Lung (tissue), 12 donors: ENCODE measurements around the gene ZKSCAN8. TPM values are rescaled to one million over a fixed set of nuclear protein-coding genes. Genes with fewer than 3 reads are reported as not detected.

Experiments
- ATAC-seq: fragments of 200-7000 bp; cut with Tn5 transposase; one replicate; pipeline ENCODE4 v1.9.1; 2020; ENCODE audit warnings: moderate number of reproducible peaks; ENCODE audit not compliant: insufficient read depth, low FRiP score
- DNase-seq, 3 donors: peaks; one replicate each; pipeline ENCODE4 v3.0.0-alpha.2; 2013 to 2017
- H3K27ac ChIP-seq, 2 donors: one replicate each; pipeline ENCODE4 v1.5.1; 2013; ENCODE audit warnings: mild to moderate bottlenecking in 2 of 2, moderate library complexity in 2 of 2, control low read depth in 1 of 2, inconsistent platforms in 1 of 2, low read depth in 1 of 2, low read length in 1 of 2
- H3K27me3 ChIP-seq, 3 donors: one replicate each; pipeline ENCODE4 v1.5.1; 2013; ENCODE audit warnings: low read length in 2 of 3; ENCODE audit not compliant: control insufficient read depth in 3 of 3, insufficient read depth in 3 of 3
- H3K36me3 ChIP-seq, 4 donors: one replicate each; pipeline ENCODE4 v1.5.1; 2013; ENCODE audit warnings: low read length in 4 of 4, mild to moderate bottlenecking in 1 of 4, moderate library complexity in 1 of 4; ENCODE audit not compliant: control insufficient read depth in 4 of 4, insufficient read depth in 4 of 4
- H3K4me1 ChIP-seq, 5 donors: one replicate each; pipeline ENCODE4 v1.5.1; 2013; ENCODE audit warnings: low read length in 5 of 5, mild to moderate bottlenecking in 2 of 5, moderate library complexity in 1 of 5; ENCODE audit not compliant: control insufficient read depth in 5 of 5, insufficient read depth in 5 of 5
- H3K4me3 ChIP-seq: one replicate; pipeline ENCODE4 v1.5.1; 2013; ENCODE audit warnings: mild to moderate bottlenecking, control low read depth, moderate library complexity
- H3K9ac ChIP-seq, 2 donors: one replicate each; pipeline ENCODE4 v1.5.1; 2013; ENCODE audit warnings: low read length in 2 of 2, control low read depth in 1 of 2; ENCODE audit not compliant: insufficient read depth in 1 of 2
- H3K9me3 ChIP-seq, 4 donors: one replicate each; pipeline ENCODE4 v1.5.1; 2013; ENCODE audit warnings: low read length in 3 of 4, mild to moderate bottlenecking in 1 of 4, moderate library complexity in 1 of 4; ENCODE audit not compliant: control insufficient read depth in 4 of 4, insufficient read depth in 3 of 4
- WGBS, 2 donors: extraction: QIAGEN DNeasy Blood & Tissue Kit; methylation state at CpG; one replicate each; pipeline ENCODE4 v1.1.7; 2013; 5-methylcytosine and 5-hydroxymethylcytosine counted together
- polyA plus RNA-seq, 2 donors: library from polyadenylated mRNA; stranded (reverse); fragments of 200-250 nt; gene quantifications; one replicate each; pipeline ENCODE4 v1.2.1, GENCODE V29; 2013
- total RNA-seq, 2 donors: library from RNA; depleted of rRNA in 1 of 2; stranded (reverse); fragments of >200 nt in 1 of 2; gene quantifications; one replicate each; pipeline ENCODE4 v1.2.1, GENCODE V29; 2014 to 2021
- TF ChIP-seq, protein P1 (sequence below): IDR thresholded peaks from 2 replicates; pipeline ENCODE4 v1.5.1; 2012; ENCODE audit warnings: mild to moderate bottlenecking; ENCODE audit errors: control extremely low read depth, extremely low read depth
- donor health status: control.
- donor health status: control.
- donor health status: Bipolar disorder and iron deficiency.
- donor health status: healthy.
- donor health status: DM: yes; HTN: yes; CAD: no.

ZKSCAN8 gene
- total and polyA plus RNA-seq, 4 donors: 3.8 to 40.5 (median 8.8) TPM

GRCh38 chr6:28206928-28207509, 65.3 kb downstream of the ZKSCAN8 start:
- H3K9me3 ChIP-seq: peaks cover 0 to 19% (median 1%) of the 10 kb centered on the region in 4 donors
- no peak overlapping the region for H3K9ac ChIP-seq
- H3K36me3 ChIP-seq: no peaks in the 10 kb centered on the region
- H3K4me3 ChIP-seq: no peak overlapping the region
- peaks cover 0 to 14% (median 0%) of the 10 kb centered on the region in 5 donors for H3K4me1 ChIP-seq
- DNase-seq: peak in 2 of 3 donors; percentile 43 to 51
- WGBS, 2 donors: 9% methylated on average over 15 of the region's 15 CpGs
- H3K27me3 ChIP-seq: peaks cover 15 to 79% (median 69%) of the 10 kb centered on the region in 3 donors
- ATAC-seq: peak; percentile 41
- TF ChIP-seq, protein P1, sequence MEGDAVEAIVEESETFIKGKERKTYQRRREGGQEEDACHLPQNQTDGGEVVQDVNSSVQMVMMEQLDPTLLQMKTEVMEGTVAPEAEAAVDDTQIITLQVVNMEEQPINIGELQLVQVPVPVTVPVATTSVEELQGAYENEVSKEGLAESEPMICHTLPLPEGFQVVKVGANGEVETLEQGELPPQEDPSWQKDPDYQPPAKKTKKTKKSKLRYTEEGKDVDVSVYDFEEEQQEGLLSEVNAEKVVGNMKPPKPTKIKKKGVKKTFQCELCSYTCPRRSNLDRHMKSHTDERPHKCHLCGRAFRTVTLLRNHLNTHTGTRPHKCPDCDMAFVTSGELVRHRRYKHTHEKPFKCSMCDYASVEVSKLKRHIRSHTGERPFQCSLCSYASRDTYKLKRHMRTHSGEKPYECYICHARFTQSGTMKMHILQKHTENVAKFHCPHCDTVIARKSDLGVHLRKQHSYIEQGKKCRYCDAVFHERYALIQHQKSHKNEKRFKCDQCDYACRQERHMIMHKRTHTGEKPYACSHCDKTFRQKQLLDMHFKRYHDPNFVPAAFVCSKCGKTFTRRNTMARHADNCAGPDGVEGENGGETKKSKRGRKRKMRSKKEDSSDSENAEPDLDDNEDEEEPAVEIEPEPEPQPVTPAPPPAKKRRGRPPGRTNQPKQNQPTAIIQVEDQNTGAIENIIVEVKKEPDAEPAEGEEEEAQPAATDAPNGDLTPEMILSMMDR: no peak
- peak overlapping the region in 1 of 2 donors; percentile 53 for H3K27ac ChIP-seq

DNA sequence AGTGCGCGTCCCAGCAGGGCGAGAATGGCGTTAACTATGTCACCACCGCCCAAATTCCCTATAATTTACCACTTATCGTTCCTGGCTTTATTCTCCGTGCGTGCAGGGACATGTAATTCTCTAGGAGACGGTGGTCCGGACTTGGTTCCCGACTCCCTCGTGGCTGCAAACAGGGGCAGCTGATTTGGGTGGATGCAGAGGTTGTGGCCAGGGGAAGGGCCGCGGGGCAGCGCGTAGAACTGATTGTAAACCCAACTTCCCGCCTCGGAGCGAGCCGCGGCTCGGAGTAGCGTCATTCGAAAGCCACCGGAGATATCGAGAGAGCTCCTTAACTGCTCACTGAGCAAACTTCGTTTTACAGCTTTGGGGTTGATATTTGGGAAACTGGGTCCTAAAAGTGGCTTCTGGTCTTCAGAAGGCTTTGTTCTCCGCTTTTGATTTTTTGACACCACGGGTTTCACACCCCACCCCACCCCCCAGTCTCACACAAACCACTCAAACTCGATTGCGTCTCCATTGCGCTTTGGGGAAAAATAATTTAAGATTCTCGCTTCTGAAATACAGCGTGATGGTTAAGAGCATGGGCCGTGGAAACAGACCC, 65.9 kb downstream of the ZKSCAN8 start:
- H3K27ac ChIP-seq: peak overlapping the region in 1 of 2 donors; percentile 53
- peak; percentile 57 for ATAC-seq

GRCh38 chr6:28208111-28208659, 66.5 kb downstream of the ZKSCAN8 start:
- ATAC-seq (no peak), DNase-seq (peak; percentile 29 to 39 (median 34))
- 8 to 12% methylated on average over 23 of the region's 23 CpGs for WGBS, 2 donors
- H3K36me3 ChIP-seq: no peaks in the 10 kb centered on the region
- H3K9ac ChIP-seq: no peak overlapping the region
- TF ChIP-seq, protein P1: no peak
- no peak overlapping the region for H3K27ac ChIP-seq
- peaks cover 0 to 14% (median 0%) of the 10 kb centered on the region in 5 donors for H3K4me1 ChIP-seq
- peak overlapping the region; percentile 4 for H3K4me3 ChIP-seq
- H3K27me3 ChIP-seq: peaks cover 15 to 90% (median 78%) of the 10 kb centered on the region in 3 donors
- peaks cover 0 to 17% (median 0%) of the 10 kb centered on the region in 4 donors for H3K9me3 ChIP-seq

More for the DNA sequence above, 65.9 kb downstream of the ZKSCAN8 start:
- peak; percentile 59 to 69 (median 67) for DNase-seq
- TF ChIP-seq, protein P1: no peak
- Histone ChIP-seq H3K9ac (no peak overlapping the region), H3K4me1 (peaks cover 0 to 14% (median 0%) of the 10 kb centered on the region in 5 donors), H3K4me3 (peak overlapping the region; percentile 4), H3K36me3 (no peaks in the 10 kb centered on the region), H3K27me3 (peaks cover 15 to 85% (median 74%) of the 10 kb centered on the region in 3 donors), H3K9me3 (peaks cover 0 to 19% (median under 1%) of the 10 kb centered on the region in 4 donors)
- WGBS, 2 donors: 2 to 3% methylated on average over 35 of the region's 35 CpGs

Other genes with a start within 250 kb of the ZKSCAN8 start
- not detected for gene OR2B2, start 229.5 kb upstream of the ZKSCAN8 start, total RNA-seq
- gene OR2B2, start 229.5 kb upstream of the ZKSCAN8 start, polyA plus RNA-seq: not detected
- gene OR2B6, start 184.6 kb upstream of the ZKSCAN8 start, total RNA-seq: not detected
- not detected for gene OR2B6, start 184.6 kb upstream of the ZKSCAN8 start, polyA plus RNA-seq
- 1 to 10 TPM; 2.6 to 4.0 TPM for gene ZNF165, start 61.3 kb upstream of the ZKSCAN8 start, total RNA-seq
- 1 to 10 TPM; 2.1 to 5.2 TPM for gene ZNF165, start 61.3 kb upstream of the ZKSCAN8 start, polyA plus RNA-seq
- gene ZSCAN16, start 17.3 kb upstream of the ZKSCAN8 start, total RNA-seq: 1 to 10 TPM; 5.0 to 7.1 TPM
- 10 to 100 TPM in 1 of 2 donors, 1 to 10 TPM in 1; 4.5 to 10.2 TPM for gene ZSCAN16, start 17.3 kb upstream of the ZKSCAN8 start, polyA plus RNA-seq
- 10 to 100 TPM in 1 of 2 donors, 1 to 10 TPM in 1; 9.4 to 16.8 TPM for gene ZSCAN9, start 83.4 kb downstream of the ZKSCAN8 start, total RNA-seq
- 1 to 10 TPM; 7.2 to 8.9 TPM for gene ZSCAN9, start 83.4 kb downstream of the ZKSCAN8 start, polyA plus RNA-seq
- 1 to 10 TPM; 5.8 to 8.2 TPM for gene ZKSCAN4, start 110.4 kb downstream of the ZKSCAN8 start, total RNA-seq
- gene ZKSCAN4, start 110.4 kb downstream of the ZKSCAN8 start, polyA plus RNA-seq: 1 to 10 TPM; 2.3 to 2.6 TPM
- 1 to 10 TPM in 1 of 2 donors, under 1 TPM in 1; 0.85 to 1.1 TPM for gene NKAPL, start 117.4 kb downstream of the ZKSCAN8 start, total RNA-seq
- 1 to 10 TPM in 1 of 2 donors, under 1 TPM in 1; 0.81 to 1.4 TPM for gene NKAPL, start 117.4 kb downstream of the ZKSCAN8 start, polyA plus RNA-seq
- gene ZSCAN26, start 125.3 kb downstream of the ZKSCAN8 start, total RNA-seq: 10 to 100 TPM in 1 of 2 donors, 1 to 10 TPM in 1; 7.8 to 31.1 TPM
- gene ZSCAN26, start 125.3 kb downstream of the ZKSCAN8 start, polyA plus RNA-seq: 1 to 10 TPM; 4.6 to 6.4 TPM
- 1 to 10 TPM; 3.9 to 5.8 TPM for gene PGBD1, start 139.7 kb downstream of the ZKSCAN8 start, total RNA-seq
- gene PGBD1, start 139.7 kb downstream of the ZKSCAN8 start, polyA plus RNA-seq: 1 to 10 TPM; 1.8 to 2.4 TPM
- gene ZSCAN31, start 194.3 kb downstream of the ZKSCAN8 start, total RNA-seq: 10 to 100 TPM; 10.7 to 13.1 TPM
- 1 to 10 TPM; 5.6 to 7.4 TPM for gene ZSCAN31, start 194.3 kb downstream of the ZKSCAN8 start, polyA plus RNA-seq
- 10 to 100 TPM in 1 of 2 donors, 1 to 10 TPM in 1; 4.5 to 13.2 TPM for gene ZKSCAN3, start 208.1 kb downstream of the ZKSCAN8 start, total RNA-seq
- gene ZKSCAN3, start 208.1 kb downstream of the ZKSCAN8 start, polyA plus RNA-seq: 1 to 10 TPM; 1.1 to 1.7 TPM